IMR-90 (cell line): ENCODE data around the gene ANKRD10. TPM values are rescaled to one million over a fixed set of nuclear protein-coding genes. Genes with fewer than 3 reads are reported as not detected.

Source experiments
- ATAC-seq: fragments of 200-7000 bp; cut with Tn5 transposase; 2 replicates; pipeline ENCODE4 v1.9.1; 2020; ENCODE audit warnings: low read depth, mild to moderate bottlenecking, moderate library complexity
- BruUV-seq: library from RNA; stranded (reverse); fragments of 400-500 nt; replicated peaks from 2 replicates; lab custom pipeline; 2021; lab: Mats Ljungman, UMichigan
- CTCF ChIA-PET: fragments of 300-600 bp; formaldehyde crosslinking; extraction: SDS; loops from one replicate; lab custom pipeline; 2021; ENCODE audit warnings: antibody characterized with exemption; lab: Yijun Ruan, JAX
- POLR2A ChIA-PET: fragments of 300-600 bp; sonication (Branson Sonifier 250); formaldehyde crosslinking; loops from one replicate; lab custom pipeline; 2022; ENCODE audit warnings: antibody characterized with exemption; ENCODE audit not compliant: unreplicated experiment; lab: Charles Lee
- DNase-seq: peaks from one replicate; pipeline ENCODE4 v3.0.0; 2013
- H2AFZ ChIP-seq: replicated peaks from 2 replicates; pipeline ENCODE3; 2013; ENCODE audit warnings: low read length, mild to moderate bottlenecking; ENCODE audit not compliant: poor library complexity
- H2AK5ac ChIP-seq: 2 replicates; pipeline ENCODE4 v1.6.1; 2013; ENCODE audit warnings: low read depth, low read length, inconsistent platforms
- H2AK9ac ChIP-seq: replicated peaks from 2 replicates; pipeline ENCODE3; 2013; ENCODE audit warnings: mild to moderate bottlenecking, low read depth, low read length, moderate library complexity; ENCODE audit not compliant: poor library complexity
- H2BK120ac ChIP-seq: 2 replicates; pipeline ENCODE4 v1.6.1; 2013; ENCODE audit warnings: low read depth, low read length, inconsistent platforms
- H2BK15ac ChIP-seq: 3 replicates; pipeline ENCODE4 v1.6.1; 2013; ENCODE audit warnings: low read depth, low read length, inconsistent platforms
- H2BK20ac ChIP-seq: 2 replicates; pipeline ENCODE4 v1.6.1; 2013; ENCODE audit warnings: low read depth, mild to moderate bottlenecking, inconsistent platforms, low read length, moderate library complexity
- H2BK5ac ChIP-seq: 2 replicates; pipeline ENCODE4 v1.6.1; 2013; ENCODE audit warnings: mild to moderate bottlenecking, low read depth, low read length, inconsistent platforms; ENCODE audit not compliant: poor library complexity, severe bottlenecking
- H3K14ac ChIP-seq: replicated peaks from 2 replicates; pipeline ENCODE4 v1.6.1; 2013; ENCODE audit warnings: low read depth, low read length, inconsistent platforms
- H3K18ac ChIP-seq: 2 replicates; pipeline ENCODE4 v1.6.1; 2013; ENCODE audit warnings: low read depth, low read length, control low read depth
- H3K23ac ChIP-seq: 2 replicates; pipeline ENCODE4 v1.6.1; 2013; ENCODE audit warnings: low read depth, low read length, inconsistent platforms
- H3K27ac ChIP-seq: 2 replicates; pipeline ENCODE4 v1.5.1; 2013; ENCODE audit warnings: mild to moderate bottlenecking, control low read depth, low read length; ENCODE audit not compliant: insufficient read depth
- H3K27me3 ChIP-seq: 2 replicates; pipeline ENCODE4 v1.6.1; 2013; ENCODE audit warnings: low read length; ENCODE audit not compliant: control insufficient read depth, insufficient read depth
- H3K36me3 ChIP-seq: 2 replicates; pipeline ENCODE4 v1.6.1; 2013; ENCODE audit warnings: low read length, mixed read lengths; ENCODE audit not compliant: control insufficient read depth, insufficient read depth
- H3K4ac ChIP-seq: 2 replicates; pipeline ENCODE4 v1.6.1; 2013; ENCODE audit warnings: low read depth, low read length, inconsistent platforms
- H3K4me1 ChIP-seq: 2 replicates; pipeline ENCODE4 v1.6.1; 2013; ENCODE audit warnings: low read length, mixed read lengths; ENCODE audit not compliant: control insufficient read depth, insufficient read depth
- H3K4me2 ChIP-seq: 2 replicates; pipeline ENCODE4 v1.6.1; 2013; ENCODE audit warnings: low read depth, mild to moderate bottlenecking, control low read depth, low read length, moderate library complexity
- H3K4me3 ChIP-seq: 2 replicates; pipeline ENCODE4 v1.5.1; 2013; ENCODE audit warnings: low read depth, mild to moderate bottlenecking, control low read depth, low read length, moderate library complexity; ENCODE audit not compliant: insufficient read depth
- H3K56ac ChIP-seq: 2 replicates; pipeline ENCODE4 v1.6.1; 2013; ENCODE audit warnings: low read length, inconsistent platforms; ENCODE audit not compliant: insufficient read depth; ENCODE audit errors: extremely low read depth
- H3K79me1 ChIP-seq, 2 experiments: 2 replicates each; pipeline ENCODE4 v1.6.1; 2013; ENCODE audit warnings: low read length in 2 of 2, inconsistent platforms in 1 of 2, low read depth in 1 of 2
- H3K9ac ChIP-seq: 2 replicates; pipeline ENCODE4 v1.6.1; 2013; ENCODE audit warnings: low read depth, low read length, control low read depth
- H3K9me1 ChIP-seq: 2 replicates; pipeline ENCODE4 v1.6.1; 2013; ENCODE audit warnings: low read length, inconsistent platforms; ENCODE audit not compliant: insufficient read depth
- H3K9me3 ChIP-seq: 2 replicates; pipeline ENCODE4 v1.6.1; 2013; ENCODE audit warnings: low read length; ENCODE audit not compliant: control insufficient read depth, insufficient read depth
- H4K20me1 ChIP-seq: 2 replicates; pipeline ENCODE4 v1.6.1; 2013; ENCODE audit warnings: low read length, inconsistent platforms; ENCODE audit not compliant: insufficient read depth
- H4K5ac ChIP-seq: 2 replicates; pipeline ENCODE4 v1.6.1; 2013; ENCODE audit warnings: mild to moderate bottlenecking, low read depth, low read length, control low read depth
- H4K8ac ChIP-seq, 2 experiments: 2 replicates each; pipeline ENCODE4 v1.6.1; 2013; ENCODE audit warnings: low read depth in 2 of 2, low read length in 2 of 2, control low read depth in 1 of 2, inconsistent platforms in 1 of 2
- H4K91ac ChIP-seq: 2 replicates; pipeline ENCODE4 v1.6.1; 2013; ENCODE audit warnings: low read depth, low read length, inconsistent platforms; ENCODE audit not compliant: insufficient read depth
- NFE2L2 ChIP-seq: fragments of 150-350 bp; IDR thresholded peaks from 2 replicates; pipeline ENCODE4 v1.6.1; 2016; ENCODE audit warnings: low read depth, mild to moderate bottlenecking, low read length
- WGBS, 2 experiments: methylation state at CpG; one replicate each; pipeline versions ENCODE4 v1.1.5 to v1.1.7; 2013; ENCODE audit warnings: missing lambda C conversion rate in 2 of 2; ENCODE audit not compliant: insufficient read length in 1 of 2; ENCODE audit errors: extremely low coverage in 2 of 2; 5-methylcytosine and 5-hydroxymethylcytosine counted together
- dilution Hi-C: fragments of 300-500 bp; cut with HindIII; formaldehyde crosslinking; loops from one replicate; pipeline ENCODE4 v1.14.3; 2018; ENCODE audit warnings: low sequenced_read_pairs; ENCODE audit not compliant: unreplicated experiment
- in situ Hi-C: fragments of 300-500 bp; cut with MboI; formaldehyde crosslinking; loops from 3 replicates; pipeline ENCODE4 v1.14.3; 2019; ENCODE audit warnings: low sequenced_read_pairs, inconsistent platforms, mixed read lengths
- intact Hi-C: fragments of 100-400 bp; cut with micrococcal nuclease; formaldehyde crosslinking; loops from 2 replicates; pipeline ENCODE4 v1.10.0; 2022
- polyA plus RNA-seq, 3 experiments: library from polyadenylated mRNA; depleted of rRNA; stranded (reverse); fragments of >200 nt; gene quantifications; 2 replicates each; pipeline ENCODE4 v1.2.3, GENCODE V29; 2012; ENCODE audit warnings: low replicate concordance in 1 of 3
- total RNA-seq: library from RNA; depleted of rRNA; stranded (reverse); fragments of >200 nt; gene quantifications from 2 replicates; pipeline ENCODE4 v1.2.3, GENCODE V29; 2012

Gene ANKRD10
- total and polyA plus RNA-seq, 2 of the 4 experiments (the other 2 are of a cell fraction) = 18.3 to 31.1 TPM

GRCh38 chr13:110834572-110834971 is 80.3 kb downstream of the ANKRD10 start:
- Histone ChIP-seq H3K4me1 (no peaks in the 10 kb centered on the region), H3K27me3 (peaks cover 53% of the 10 kb centered on the region), H2AK9ac (no peak overlapping the region), H4K5ac (no peak overlapping the region), H3K4ac (no peak overlapping the region), H4K91ac (no peak overlapping the region), H2BK120ac (no peak overlapping the region), H2AK5ac (no peak overlapping the region), H3K23ac (no peak overlapping the region), H3K4me3 (no peak overlapping the region), H3K9me3 (no peaks in the 10 kb centered on the region), H2AFZ (no peak overlapping the region), H2BK20ac (no peak overlapping the region), H3K36me3 (no peaks in the 10 kb centered on the region), H3K79me1 (no peaks in the 10 kb centered on the region), H3K18ac (no peak overlapping the region), H4K20me1 (no peaks in the 10 kb centered on the region), H2BK5ac (no peak overlapping the region), H4K8ac (no peak overlapping the region), H3K27ac (no peak overlapping the region), H3K56ac (no peak overlapping the region), H3K9ac (no peak overlapping the region), H3K9me1 (no peaks in the 10 kb centered on the region), H3K14ac (no peak overlapping the region), H3K4me2 (no peak overlapping the region), H2BK15ac (no peak overlapping the region)
- dilution Hi-C loops (no loop called here), in situ Hi-C loops (no loop called here), intact Hi-C loops (no loop called here)
- ChIA-PET POLR2A (no interaction called here), CTCF (no interaction called here)
- ATAC-seq (no peak), DNase-seq (no peak)
- 65% methylated on average over 3 of the region's 7 CpGs; no CpG with 5 or more reads in 1 of the 2 experiments for WGBS, 2 experiments
- BruUV-seq = no TSS peak
- TF ChIP-seq NFE2L2 = no peak
